Measurements from ENCODE around the gene FOXJ3.

Gene FOXJ3

GRCh38 chr1:42163536-42164503 is 171.2 kb downstream of the FOXJ3 start:
- no peak overlapping the region for H3K27ac ChIP-seq (ENCODE audit: extremely low read depth, low read depth, low read length)
- H3K4me3 ChIP-seq (ENCODE audit: low read depth, low read length), result no peak overlapping the region
- H3K9me3 ChIP-seq (ENCODE audit: control insufficient read depth, insufficient read depth, low read depth, low read length), result no peaks in the 10 kb centered on the region
- no peaks in the 10 kb centered on the region for H3K36me3 ChIP-seq (ENCODE audit: control insufficient read depth in 2 of 2, insufficient read depth in 1 of 2, low read length in 2 of 2)
- TF ChIP-seq ZBTB17 (tag by site-specific recombination; IDR thresholded peaks at IDR 0.05), result no peak
- no peak for TF ChIP-seq ZNF148 (tag by site-specific recombination; IDR thresholded peaks at IDR 0.05; ENCODE audit: borderline replicate concordance)
- no peak for TF ChIP-seq SP7 (tag by site-specific recombination; IDR thresholded peaks at IDR 0.05)
- no peak for TF ChIP-seq ZNF280D (tag by site-specific recombination; IDR thresholded peaks at IDR 0.05)
- TF ChIP-seq ZNF792 (tag by site-specific recombination; IDR thresholded peaks at IDR 0.05), result no peak
- TF ChIP-seq PRDM6 (tag by site-specific recombination; IDR thresholded peaks at IDR 0.05), result no peak
- 0 out of 2 replicates have a peak, but pooled peaks have one; percentile 15 for TF ChIP-seq GLIS2 (tag by site-specific recombination; IDR thresholded peaks at IDR 0.05)
- TF ChIP-seq ZNF335 (tag by site-specific recombination; conservative IDR thresholded peaks at IDR 0.05), result 0 out of 2 replicates have a peak, but pooled peaks have one; percentile 13
- TF ChIP-seq TRIM28 (IDR thresholded peaks at IDR 0.05; ENCODE audit: borderline replicate concordance, low read length), result no peak
- peaks cover 8% of the 10 kb centered on the region; the same call in 1 of the 2 replicates for H3K4me1 ChIP-seq (ENCODE audit: control insufficient read depth, insufficient read depth, low read length)
- POLR2A ChIA-PET, result no interaction called here
- CTCF ChIA-PET, result interaction anchor here (1.8 to 4.8 kb wide), 2 partner anchors 10 to 16 kb away, joined by 7 to 21 read pairs; no protein-coding TSS in a partner anchor

- ChIA-PET CTCF (interaction anchor here (1.2 to 4.8 kb wide), 3 partner anchors 11 to 16 kb away, joined by 4 to 21 read pairs (median 7); no protein-coding TSS in a partner anchor), POLR2A (no interaction called here)
Measured at GRCh38 chr1:42163114-42163513, 171.9 kb downstream of the FOXJ3 start.

GRCh38 chr1:42162181-42162580 is 172.9 kb downstream of the FOXJ3 start:
- no peaks in the 10 kb centered on the region for H3K9me3 ChIP-seq (ENCODE audit: control insufficient read depth, insufficient read depth, low read depth, low read length)
- POLR2A ChIA-PET, result no interaction called here
- H3K36me3 ChIP-seq (ENCODE audit: control insufficient read depth in 2 of 2, insufficient read depth in 1 of 2, low read length in 2 of 2), result no peaks in the 10 kb centered on the region
- TF ChIP-seq ZNF704 (tag by site-specific recombination; IDR thresholded peaks at IDR 0.05), result no peak
- peaks cover 8% of the 10 kb centered on the region; the same call in 1 of the 2 replicates for H3K4me1 ChIP-seq (ENCODE audit: control insufficient read depth, insufficient read depth, low read length)
- CTCF ChIA-PET, result interaction anchor here (1.2 to 4.8 kb wide), 3 partner anchors 11 to 15 kb away, joined by 4 to 21 read pairs (median 7); no protein-coding TSS in a partner anchor
- H3K4me3 ChIP-seq (ENCODE audit: low read depth, low read length), result no peak overlapping the region
- H3K27ac ChIP-seq (ENCODE audit: extremely low read depth, low read depth, low read length), result no peak overlapping the region

More at GRCh38 chr1:42163114-42163513, 171.9 kb downstream of the FOXJ3 start:
- H3K4me3 ChIP-seq (ENCODE audit: low read depth, low read length), result no peak overlapping the region
- H3K9me3 ChIP-seq (ENCODE audit: control insufficient read depth, insufficient read depth, low read depth, low read length), result no peaks in the 10 kb centered on the region
- peaks cover 8% of the 10 kb centered on the region; the same call in 1 of the 2 replicates for H3K4me1 ChIP-seq (ENCODE audit: control insufficient read depth, insufficient read depth, low read length)
- no peak overlapping the region for H3K27ac ChIP-seq (ENCODE audit: extremely low read depth, low read depth, low read length)
- TF ChIP-seq SP2 (tag by site-specific recombination; IDR thresholded peaks at IDR 0.05), result peak; percentile 53
- TF ChIP-seq ZNF155 (tag by site-specific recombination; IDR thresholded peaks at IDR 0.05), result no peak
- no peaks in the 10 kb centered on the region for H3K36me3 ChIP-seq (ENCODE audit: control insufficient read depth in 2 of 2, insufficient read depth in 1 of 2, low read length in 2 of 2)

Measured in HEK293 (cell line).